A549 (cell line): ENCODE measurements around the gene SHLD3. TPM values are rescaled to one million over a fixed set of nuclear protein-coding genes. Genes with fewer than 3 reads are reported as not detected.
"Not testable (repeated sequence)": the region's sequence is repeated elsewhere in the genome, so short reads cannot be mapped to it uniquely, and the experiment has no call there.

ENCODE experiments used
- ATAC-seq, 2 experiments: fragments of 200-7000 bp in 1 of 2; fragments of >200 bp in 1 of 2; cut with Nextera tagmentation in 1 of 2; cut with Tn5 transposase in 1 of 2; 3 replicates each; pipeline versions ENCODE4 v1.8.0 to v1.9.1; 2018 to 2020; ENCODE audit warnings: mild to moderate bottlenecking in 1 of 2, moderate library complexity in 1 of 2
- CTCF ChIA-PET: fragments of 300-600 bp; sonication (Branson Sonifier 250); formaldehyde crosslinking; extraction: SDS; loops from one replicate; lab custom pipeline; 2021; ENCODE audit warnings: antibody characterized with exemption, inconsistent platforms; lab: Yijun Ruan, JAX
- POLR2A ChIA-PET: fragments of 350-600 bp; formaldehyde crosslinking; extraction: SDS; loops from one replicate; lab custom pipeline; 2021; ENCODE audit warnings: antibody characterized with exemption, inconsistent platforms; lab: Yijun Ruan, JAX
- DNase-seq, 2 experiments: peaks; one replicate each; pipeline versions ENCODE4 v3.0.0 to v3.0.0-alpha.2; 2011 to 2016; ENCODE audit warnings: low read depth in 1 of 2, low spot score in 1 of 2
- FAIRE-seq: peaks from 2 replicates; lab custom pipeline; 2011; peaks lifted over from hg19 to GRCh38; lab: Jason Lieb, UNC
- H3K27ac ChIP-seq, 2 experiments: fragments of >200 bp; sonication (Bioruptor Twin); formaldehyde crosslinking; 3 replicates each; pipeline ENCODE4 v1.5.1; 2016 to 2017
- H3K4me1 ChIP-seq: fragments of >200 bp; sonication (Bioruptor Twin); formaldehyde crosslinking; 3 replicates; pipeline ENCODE4 v1.6.1; 2016
- H3K4me2 ChIP-seq: fragments of >200 bp; sonication (Bioruptor Twin); formaldehyde crosslinking; 3 replicates; pipeline ENCODE4 v1.6.1; 2016
- H3K4me3 ChIP-seq: fragments of >200 bp; sonication (Bioruptor Twin); formaldehyde crosslinking; 3 replicates; pipeline ENCODE4 v1.5.1; 2016
- H3K9me3 ChIP-seq: fragments of >200 bp; sonication (Bioruptor Twin); formaldehyde crosslinking; 3 replicates; pipeline ENCODE4 v1.6.1; 2016
- BHLHE40 ChIP-seq: IDR thresholded peaks from 2 replicates; pipeline ENCODE4 v1.6.1; 2012; ENCODE audit warnings: low read depth, low read length, inconsistent platforms
- CHD4 ChIP-seq: fragments of 200-600 bp; sonication (generic); IDR thresholded peaks from 2 replicates; pipeline ENCODE4 v1.6.1; 2016; ENCODE audit warnings: antibody characterized with exemption, mild to moderate bottlenecking, borderline replicate concordance
- EHF ChIP-seq: fragments of 250-450 bp; sonication (Bioruptor Pico); IDR thresholded peaks from 2 replicates; pipeline ENCODE4 v1.5.0; 2020; ENCODE audit warnings: mild to moderate bottlenecking
- ESRRA ChIP-seq: fragments of 150-350 bp; IDR thresholded peaks from 2 replicates; pipeline ENCODE4 v1.6.1; 2014; ENCODE audit warnings: mild to moderate bottlenecking, low read length, borderline replicate concordance
- KDM1A ChIP-seq: fragments of 200-600 bp; sonication (generic); IDR thresholded peaks from 2 replicates; pipeline ENCODE4 v1.6.1; 2016; ENCODE audit warnings: low read depth, mild to moderate bottlenecking
- MAFK ChIP-seq: fragments of 450-650 bp; IDR thresholded peaks from 2 replicates; pipeline ENCODE4 v1.6.1; 2014; ENCODE audit not compliant: partially characterized antibody
- RARB ChIP-seq: fragments of 250-450 bp; sonication (Bioruptor Pico); IDR thresholded peaks from 2 replicates; pipeline ENCODE4 v1.8.0; 2021; ENCODE audit warnings: mild to moderate bottlenecking, moderate library complexity
- TFCP2L1 ChIP-seq: fragments of 250-450 bp; sonication (Bioruptor Pico); IDR thresholded peaks from 2 replicates; pipeline ENCODE4 v1.5.0; 2021; ENCODE audit warnings: mild to moderate bottlenecking
- ZC3H11A ChIP-seq: fragments of 450-650 bp; IDR thresholded peaks from 2 replicates; pipeline ENCODE4 v1.6.1; 2014; ENCODE audit warnings: antibody characterized with exemption, mild to moderate bottlenecking
- WGBS: methylation state at CpG from one replicate; pipeline ENCODE4 v1.1.6; 2017; ENCODE audit errors: missing lambda C conversion rate; 5-methylcytosine and 5-hydroxymethylcytosine counted together
- polyA plus RNA-seq, 4 experiments: library from polyadenylated mRNA; depleted of rRNA in 3 of 4; stranded (reverse); fragments of >200 nt; fragmentation: RNase III in 1 of 4; extraction: RNeasy Plus Mini Kit Qiagen cat#74134 plus additional on column Dnase treatment in 1 of 4; gene quantifications; 2 replicates in 3 of 4; 3 replicates in 1 of 4; pipeline ENCODE4 v1.2.3, GENCODE V29; 2011 to 2017
- small RNA-seq, 6 experiments: library from RNA; depleted of rRNA; stranded (forward); fragments of <200 nt; gene quantifications; one replicate each; pipeline ENCODE3, GENCODE V24; 2012
- TF ChIP-seq, protein P1 (sequence below): fragments of 150-350 bp; IDR thresholded peaks from 2 replicates; pipeline ENCODE4 v1.6.1; 2014; ENCODE audit warnings: low read depth, mild to moderate bottlenecking, low read length
- TF ChIP-seq, protein P2 (sequence below): fragments of 200-600 bp; sonication (generic); IDR thresholded peaks from 2 replicates; pipeline ENCODE4 v1.6.1; 2016; ENCODE audit warnings: antibody characterized with exemption, mild to moderate bottlenecking, moderate library complexity

The SHLD3 gene
- polyA plus RNA-seq, 2 of the 4 experiments (the other 2 are of a cell fraction): 2.7 to 5.0 TPM

DNA sequence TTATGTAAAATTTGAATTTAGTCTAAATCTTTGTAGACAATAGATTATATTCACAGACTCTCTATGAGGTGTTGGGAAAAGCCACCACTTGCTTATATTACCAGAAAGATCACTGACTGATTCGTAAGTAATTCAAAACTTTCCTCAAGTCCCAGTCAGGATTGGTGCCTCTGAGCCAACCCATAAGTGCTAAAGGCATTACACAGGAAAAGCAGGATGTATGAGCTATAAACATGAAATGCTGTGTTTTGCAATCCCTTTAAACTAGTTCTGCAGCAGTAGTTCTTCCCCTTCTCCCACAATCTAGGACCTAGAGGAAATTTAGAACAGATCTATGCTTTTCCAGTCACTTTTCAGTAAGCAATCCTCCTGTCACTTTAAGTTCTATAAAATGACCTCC, 48.0 kb downstream of the SHLD3 start:
- ChIA-PET CTCF (interaction anchor here (1.2 to 2.5 kb wide), 3 partner anchors 8 to 26 kb away, joined by 3 to 10 read pairs (median 7); no protein-coding TSS in a partner anchor), POLR2A (no interaction called here)
- no peak overlapping the region for H3K27ac ChIP-seq
- no peak overlapping the region for H3K4me2 ChIP-seq
- H3K4me3 ChIP-seq: no peak overlapping the region
- ATAC-seq (no peak), DNase-seq (no peak), FAIRE-seq (no peak)
- 78% methylated on average over 1 of the region's 1 CpG for WGBS
- no peak for TF ChIP-seq RARB (CRISPR knock-in tag)
- no peaks in the 10 kb centered on the region for H3K9me3 ChIP-seq
- H3K4me1 ChIP-seq: no peaks in the 10 kb centered on the region

DNA sequence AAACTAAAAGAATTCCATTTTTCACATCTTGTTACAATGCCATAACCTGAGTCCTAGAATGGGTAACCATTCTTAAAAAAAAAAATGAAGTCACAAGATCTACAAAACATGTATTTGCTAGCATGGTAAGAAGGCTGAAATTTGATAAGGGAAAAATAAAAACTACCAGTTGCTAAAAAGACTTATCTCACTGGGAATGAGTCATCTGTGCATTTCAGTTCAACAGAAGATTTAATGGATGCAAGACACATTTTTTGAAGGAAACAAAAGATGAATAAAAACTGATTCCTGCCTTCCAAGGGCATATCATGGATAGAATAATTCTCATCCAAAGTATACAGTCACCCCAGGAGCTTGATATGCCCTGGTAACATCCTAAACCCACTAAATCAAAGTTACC, 49.9 kb downstream of the SHLD3 start:
- H3K4me1 ChIP-seq: no peaks in the 10 kb centered on the region
- H3K9me3 ChIP-seq: no peaks in the 10 kb centered on the region
- no peak for DNase-seq
- FAIRE-seq: no peak
- POLR2A ChIA-PET: no interaction called here
- H3K4me2 ChIP-seq: no peak overlapping the region
- no peak overlapping the region for H3K27ac ChIP-seq
- no peak overlapping the region for H3K4me3 ChIP-seq
- TF ChIP-seq EHF (CRISPR knock-in tag) (no peak), ZC3H11A (no peak), ESRRA (no peak), CHD4 (no peak), TFCP2L1 (CRISPR knock-in tag) (no peak), KDM1A (no peak), MAFK (no peak), BHLHE40 (no peak)
- TF ChIP-seq, protein P1, sequence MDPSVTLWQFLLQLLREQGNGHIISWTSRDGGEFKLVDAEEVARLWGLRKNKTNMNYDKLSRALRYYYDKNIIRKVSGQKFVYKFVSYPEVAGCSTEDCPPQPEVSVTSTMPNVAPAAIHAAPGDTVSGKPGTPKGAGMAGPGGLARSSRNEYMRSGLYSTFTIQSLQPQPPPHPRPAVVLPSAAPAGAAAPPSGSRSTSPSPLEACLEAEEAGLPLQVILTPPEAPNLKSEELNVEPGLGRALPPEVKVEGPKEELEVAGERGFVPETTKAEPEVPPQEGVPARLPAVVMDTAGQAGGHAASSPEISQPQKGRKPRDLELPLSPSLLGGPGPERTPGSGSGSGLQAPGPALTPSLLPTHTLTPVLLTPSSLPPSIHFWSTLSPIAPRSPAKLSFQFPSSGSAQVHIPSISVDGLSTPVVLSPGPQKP: no peak
- TF ChIP-seq, protein P2, sequence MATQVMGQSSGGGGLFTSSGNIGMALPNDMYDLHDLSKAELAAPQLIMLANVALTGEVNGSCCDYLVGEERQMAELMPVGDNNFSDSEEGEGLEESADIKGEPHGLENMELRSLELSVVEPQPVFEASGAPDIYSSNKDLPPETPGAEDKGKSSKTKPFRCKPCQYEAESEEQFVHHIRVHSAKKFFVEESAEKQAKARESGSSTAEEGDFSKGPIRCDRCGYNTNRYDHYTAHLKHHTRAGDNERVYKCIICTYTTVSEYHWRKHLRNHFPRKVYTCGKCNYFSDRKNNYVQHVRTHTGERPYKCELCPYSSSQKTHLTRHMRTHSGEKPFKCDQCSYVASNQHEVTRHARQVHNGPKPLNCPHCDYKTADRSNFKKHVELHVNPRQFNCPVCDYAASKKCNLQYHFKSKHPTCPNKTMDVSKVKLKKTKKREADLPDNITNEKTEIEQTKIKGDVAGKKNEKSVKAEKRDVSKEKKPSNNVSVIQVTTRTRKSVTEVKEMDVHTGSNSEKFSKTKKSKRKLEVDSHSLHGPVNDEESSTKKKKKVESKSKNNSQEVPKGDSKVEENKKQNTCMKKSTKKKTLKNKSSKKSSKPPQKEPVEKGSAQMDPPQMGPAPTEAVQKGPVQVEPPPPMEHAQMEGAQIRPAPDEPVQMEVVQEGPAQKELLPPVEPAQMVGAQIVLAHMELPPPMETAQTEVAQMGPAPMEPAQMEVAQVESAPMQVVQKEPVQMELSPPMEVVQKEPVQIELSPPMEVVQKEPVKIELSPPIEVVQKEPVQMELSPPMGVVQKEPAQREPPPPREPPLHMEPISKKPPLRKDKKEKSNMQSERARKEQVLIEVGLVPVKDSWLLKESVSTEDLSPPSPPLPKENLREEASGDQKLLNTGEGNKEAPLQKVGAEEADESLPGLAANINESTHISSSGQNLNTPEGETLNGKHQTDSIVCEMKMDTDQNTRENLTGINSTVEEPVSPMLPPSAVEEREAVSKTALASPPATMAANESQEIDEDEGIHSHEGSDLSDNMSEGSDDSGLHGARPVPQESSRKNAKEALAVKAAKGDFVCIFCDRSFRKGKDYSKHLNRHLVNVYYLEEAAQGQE: no peak
- TF ChIP-seq, all 56 proteins: peak for 0
- no peak for ATAC-seq
- CTCF ChIA-PET: interaction anchor here (2.5 kb wide), 1 partner anchor 10 kb away, joined by 7 read pairs; no protein-coding TSS in a partner anchor

DNA sequence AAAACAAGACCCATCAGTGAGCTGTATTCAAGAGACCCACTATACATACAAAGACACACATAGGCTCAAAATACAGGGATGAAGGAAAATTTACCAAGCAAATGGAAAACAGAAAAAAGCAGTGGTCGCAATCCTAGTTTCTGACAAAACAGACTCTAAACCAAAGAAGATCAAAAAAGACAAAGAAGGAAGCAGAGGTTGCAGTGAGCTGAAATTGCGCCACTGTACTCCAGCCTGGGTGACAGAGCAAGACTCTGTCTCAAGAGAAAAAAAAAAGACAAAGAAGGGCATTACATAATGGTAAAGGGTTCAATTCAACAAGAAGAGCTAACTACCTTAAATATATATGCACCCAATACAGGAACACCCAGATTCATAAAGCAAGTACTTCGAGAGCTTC, 51.2 kb downstream of the SHLD3 start:
- ChIA-PET CTCF (interaction anchor here (0.6 kb wide), 1 partner anchor 710 kb away, joined by 3 read pairs; no protein-coding TSS in a partner anchor), POLR2A (interaction anchor here (0.6 kb wide), 1 partner anchor 65 kb away, joined by 3 read pairs; no protein-coding TSS in a partner anchor)
- ATAC-seq, DNase-seq, H3K4me2 ChIP-seq, H3K27ac ChIP-seq, H3K9me3 ChIP-seq, FAIRE-seq, H3K4me3 ChIP-seq, H3K4me1 ChIP-seq: not testable (repeated sequence)
- WGBS: 89% methylated on average over 3 of the region's 3 CpGs

Small RNA genes lying within 50 kb of the gene (small RNA-seq; reads per million reads assigned to genes)
- gene RNU6-540P: 0 reads per million in 6 experiments

Other genes starting within 250 kb of the SHLD3 start
- gene ADAMTS6, start 143.1 kb upstream of the SHLD3 start, polyA plus RNA-seq (2011; rRNA removed): 0.66 and 0.69 TPM in 2 replicates
- gene ADAMTS6, start 143.1 kb upstream of the SHLD3 start, polyA plus RNA-seq (2017; fragmentation: RNase III; extraction: RNeasy Plus Mini Kit Qiagen cat#74134 plus additional on column Dnase treatment): 0.18 to 0.51 TPM (median 0.22 TPM) in 3 replicates
- gene CENPK, start 61.9 kb upstream of the SHLD3 start, polyA plus RNA-seq (2011; rRNA removed): 35.1 and 71.2 TPM in 2 replicates
- gene CENPK, start 61.9 kb upstream of the SHLD3 start, polyA plus RNA-seq (2017; fragmentation: RNase III; extraction: RNeasy Plus Mini Kit Qiagen cat#74134 plus additional on column Dnase treatment): 66.8 to 72.7 TPM (median 66.8 TPM) in 3 replicates
- gene PPWD1, start 61.7 kb upstream of the SHLD3 start, polyA plus RNA-seq (2011; rRNA removed): 15.3 and 18.5 TPM in 2 replicates
- gene PPWD1, start 61.7 kb upstream of the SHLD3 start, polyA plus RNA-seq (2017; fragmentation: RNase III; extraction: RNeasy Plus Mini Kit Qiagen cat#74134 plus additional on column Dnase treatment): 26.8 to 31.3 TPM (median 27.7 TPM) in 3 replicates
- gene TRIM23, start 694 bp upstream of the SHLD3 start, polyA plus RNA-seq (2011; rRNA removed): 10.7 and 12.9 TPM in 2 replicates
- 8.5 to 11.7 TPM (median 10.3 TPM) in 3 replicates for gene TRIM23, start 694 bp upstream of the SHLD3 start, polyA plus RNA-seq (2017; fragmentation: RNase III; extraction: RNeasy Plus Mini Kit Qiagen cat#74134 plus additional on column Dnase treatment)
- 28.8 and 35.1 TPM in 2 replicates for gene TRAPPC13, start within 50 bp of the SHLD3 start, polyA plus RNA-seq (2011; rRNA removed)
- gene TRAPPC13, start within 50 bp of the SHLD3 start, polyA plus RNA-seq (2017; fragmentation: RNase III; extraction: RNeasy Plus Mini Kit Qiagen cat#74134 plus additional on column Dnase treatment): 17.2 to 18.6 TPM (median 18.5 TPM) in 3 replicates
- 13.9 and 17.4 TPM in 2 replicates for gene SGTB, start 97.1 kb downstream of the SHLD3 start, polyA plus RNA-seq (2011; rRNA removed)
- 8.0 to 9.3 TPM (median 8.6 TPM) in 3 replicates for gene SGTB, start 97.1 kb downstream of the SHLD3 start, polyA plus RNA-seq (2017; fragmentation: RNase III; extraction: RNeasy Plus Mini Kit Qiagen cat#74134 plus additional on column Dnase treatment)
- gene NLN, start 97.2 kb downstream of the SHLD3 start, polyA plus RNA-seq (2011; rRNA removed): 74.2 and 88.9 TPM in 2 replicates
- 68.6 to 79.2 TPM (median 69.3 TPM) in 3 replicates for gene NLN, start 97.2 kb downstream of the SHLD3 start, polyA plus RNA-seq (2017; fragmentation: RNase III; extraction: RNeasy Plus Mini Kit Qiagen cat#74134 plus additional on column Dnase treatment)